ENCODE data around the gene CLBA1.
"Not testable (repeated sequence)": the region's sequence is repeated elsewhere in the genome, so short reads cannot be mapped to it uniquely, and the experiment has no call there.

DNA sequence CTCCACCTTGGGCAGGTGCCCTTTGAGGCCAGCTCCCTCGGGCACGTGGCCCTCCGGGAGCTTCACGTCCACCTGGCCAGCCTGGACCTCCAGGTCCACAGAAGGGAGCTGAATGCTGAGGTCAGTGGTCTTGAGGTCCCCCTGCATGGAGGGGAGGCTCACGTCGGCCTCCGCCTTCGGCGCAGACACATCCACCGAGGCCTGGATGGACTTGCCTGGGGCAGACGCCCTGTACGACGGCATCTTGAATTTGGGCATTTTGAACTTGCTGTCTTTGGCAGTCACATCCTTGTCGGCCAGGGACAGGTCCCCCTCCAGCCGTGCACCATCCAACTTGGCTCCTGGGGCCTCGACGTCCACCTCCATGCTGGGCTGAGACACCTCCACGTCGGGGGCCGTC is 40.3 kb upstream of the CLBA1 start:
- TF ChIP-seq EGR1 (IDR thresholded peaks at IDR 0.05; ENCODE audit: low read depth); POLR2A (IDR thresholded peaks at IDR 0.05; ENCODE audit: borderline replicate concordance, extremely low read depth, insufficient read depth, insufficient read length); RAD21 (IDR thresholded peaks at IDR 0.05; ENCODE audit: low read depth); CEBPB (IDR thresholded peaks at IDR 0.05; ENCODE audit: low read depth); POLR2AphosphoS5 (IDR thresholded peaks at IDR 0.05; ENCODE audit: low read depth, low read length): not testable (repeated sequence)
- TF ChIP-seq, protein P1, sequence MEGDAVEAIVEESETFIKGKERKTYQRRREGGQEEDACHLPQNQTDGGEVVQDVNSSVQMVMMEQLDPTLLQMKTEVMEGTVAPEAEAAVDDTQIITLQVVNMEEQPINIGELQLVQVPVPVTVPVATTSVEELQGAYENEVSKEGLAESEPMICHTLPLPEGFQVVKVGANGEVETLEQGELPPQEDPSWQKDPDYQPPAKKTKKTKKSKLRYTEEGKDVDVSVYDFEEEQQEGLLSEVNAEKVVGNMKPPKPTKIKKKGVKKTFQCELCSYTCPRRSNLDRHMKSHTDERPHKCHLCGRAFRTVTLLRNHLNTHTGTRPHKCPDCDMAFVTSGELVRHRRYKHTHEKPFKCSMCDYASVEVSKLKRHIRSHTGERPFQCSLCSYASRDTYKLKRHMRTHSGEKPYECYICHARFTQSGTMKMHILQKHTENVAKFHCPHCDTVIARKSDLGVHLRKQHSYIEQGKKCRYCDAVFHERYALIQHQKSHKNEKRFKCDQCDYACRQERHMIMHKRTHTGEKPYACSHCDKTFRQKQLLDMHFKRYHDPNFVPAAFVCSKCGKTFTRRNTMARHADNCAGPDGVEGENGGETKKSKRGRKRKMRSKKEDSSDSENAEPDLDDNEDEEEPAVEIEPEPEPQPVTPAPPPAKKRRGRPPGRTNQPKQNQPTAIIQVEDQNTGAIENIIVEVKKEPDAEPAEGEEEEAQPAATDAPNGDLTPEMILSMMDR (IDR thresholded peaks at IDR 0.05 in 2 of 3, conservative IDR thresholded peaks at IDR 0.05 in 1 of 3; ENCODE audit: borderline replicate concordance in 1 of 3, insufficient read depth in 1 of 3, low read depth in 2 of 3, low read length in 2 of 3), result not testable (repeated sequence)

Measured in HCT116 (cell line).